HG03565 (cell line): ENCODE data around the gene ZSCAN16.
"Not testable (repeated sequence)": the region's sequence is repeated elsewhere in the genome, so short reads cannot be mapped to it uniquely, and the experiment has no call there.

ENCODE experiments used
- ATAC-seq: cut with Tn5 transposase; IDR thresholded peaks from one replicate; pipeline ENCODE4 v1.9.1; 2021; ENCODE audit warnings: mild to moderate bottlenecking, moderate library complexity; ENCODE audit not compliant: unreplicated experiment

Gene ZSCAN16

DNA sequence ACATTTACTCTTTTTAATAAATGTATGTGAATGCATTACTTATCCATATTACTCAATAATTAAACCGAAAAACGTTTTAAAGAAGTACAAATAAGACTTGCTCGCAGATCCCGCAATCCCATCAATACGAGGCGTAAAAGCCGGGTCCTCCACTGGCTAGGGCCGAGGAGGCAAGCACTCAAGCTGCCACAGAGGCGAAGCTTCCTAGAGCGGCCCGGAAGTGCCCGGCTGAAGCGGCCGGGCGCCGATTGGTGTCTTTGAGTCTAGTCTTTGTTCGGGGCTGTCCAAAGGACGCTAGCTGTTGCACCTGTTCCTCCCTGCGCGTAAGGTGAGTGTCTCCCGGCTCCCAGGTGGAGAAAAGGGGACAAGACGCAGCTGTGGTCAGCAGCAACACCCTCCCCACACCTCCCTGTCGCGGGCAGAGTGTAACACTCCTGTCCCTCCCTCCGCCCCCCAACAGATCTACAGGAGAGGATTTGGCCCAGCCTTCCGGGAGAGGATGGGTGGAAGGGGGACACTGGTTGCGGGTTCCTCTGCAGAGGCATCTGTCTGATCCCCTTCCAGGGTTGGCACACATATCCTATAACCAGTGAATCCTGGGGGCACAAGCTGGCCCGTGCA is at the start of gene ZSCAN16:
ZSCAN16 (plus strand) TSS at position 260 of the 621 bp plus-strand sequence. CDS start 835 bp downstream, outside the sequence.
- peak; percentile 96 for ATAC-seq

DNA sequence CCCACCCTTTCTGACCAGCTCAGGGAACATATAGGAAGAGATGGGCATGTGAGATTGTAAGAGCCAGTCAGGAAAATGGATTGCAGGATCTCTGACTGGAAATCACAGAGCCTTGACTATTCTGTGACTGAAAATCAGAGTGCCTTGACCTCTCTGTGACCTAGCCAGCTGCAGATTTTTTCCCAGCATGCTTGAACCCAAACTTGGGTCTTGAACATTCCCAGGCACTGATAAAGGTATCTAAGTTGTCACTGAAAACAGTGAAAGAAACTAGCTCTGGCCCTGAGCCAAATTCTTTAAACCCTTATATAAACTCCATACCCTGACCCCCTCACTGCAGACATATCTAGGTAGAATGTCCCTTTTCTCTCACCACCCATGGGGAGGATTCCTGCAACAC is 46.4 kb upstream of the ZSCAN16 start:
- no peak for ATAC-seq

DNA sequence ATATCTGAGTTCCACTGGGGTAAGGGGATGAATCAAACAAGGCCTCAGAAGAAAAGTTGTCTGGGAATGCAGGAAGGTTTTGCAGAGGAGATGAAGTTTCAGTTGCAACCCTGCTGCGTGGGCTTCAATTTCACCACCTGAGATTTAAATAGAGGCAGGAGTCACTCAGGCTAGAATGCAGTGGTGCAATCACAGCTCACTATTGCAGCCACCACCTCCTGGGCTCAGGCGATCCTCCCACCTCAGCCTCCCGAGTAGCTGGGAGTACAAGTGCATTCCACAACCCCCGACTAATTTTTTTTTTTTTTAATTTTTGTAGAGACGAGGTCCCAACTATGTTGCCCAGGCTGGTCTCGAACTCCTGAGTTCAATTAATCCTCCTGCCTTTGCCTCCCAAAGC is 45.6 kb upstream of the ZSCAN16 start:
- ATAC-seq, result no peak

DNA sequence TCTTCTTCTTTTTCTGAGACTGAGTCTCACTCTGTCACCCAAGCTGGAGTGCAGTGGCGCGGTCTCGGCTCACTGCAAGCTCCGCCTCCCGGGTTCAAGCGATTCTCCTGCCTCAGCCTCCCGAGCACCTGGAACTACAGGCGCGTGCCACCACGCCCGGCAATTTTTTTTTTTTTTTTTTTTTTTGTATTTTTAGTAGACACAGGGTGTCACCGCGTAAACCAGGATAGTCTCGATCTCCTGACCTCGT is 44.1 kb upstream of the ZSCAN16 start, which contains the start of gene ZNF165:
ZNF165 (plus strand) TSS at position 188 of the 250 bp plus-strand sequence. CDS start 4,913 bp downstream, outside the sequence.
- not testable (repeated sequence) for ATAC-seq

DNA sequence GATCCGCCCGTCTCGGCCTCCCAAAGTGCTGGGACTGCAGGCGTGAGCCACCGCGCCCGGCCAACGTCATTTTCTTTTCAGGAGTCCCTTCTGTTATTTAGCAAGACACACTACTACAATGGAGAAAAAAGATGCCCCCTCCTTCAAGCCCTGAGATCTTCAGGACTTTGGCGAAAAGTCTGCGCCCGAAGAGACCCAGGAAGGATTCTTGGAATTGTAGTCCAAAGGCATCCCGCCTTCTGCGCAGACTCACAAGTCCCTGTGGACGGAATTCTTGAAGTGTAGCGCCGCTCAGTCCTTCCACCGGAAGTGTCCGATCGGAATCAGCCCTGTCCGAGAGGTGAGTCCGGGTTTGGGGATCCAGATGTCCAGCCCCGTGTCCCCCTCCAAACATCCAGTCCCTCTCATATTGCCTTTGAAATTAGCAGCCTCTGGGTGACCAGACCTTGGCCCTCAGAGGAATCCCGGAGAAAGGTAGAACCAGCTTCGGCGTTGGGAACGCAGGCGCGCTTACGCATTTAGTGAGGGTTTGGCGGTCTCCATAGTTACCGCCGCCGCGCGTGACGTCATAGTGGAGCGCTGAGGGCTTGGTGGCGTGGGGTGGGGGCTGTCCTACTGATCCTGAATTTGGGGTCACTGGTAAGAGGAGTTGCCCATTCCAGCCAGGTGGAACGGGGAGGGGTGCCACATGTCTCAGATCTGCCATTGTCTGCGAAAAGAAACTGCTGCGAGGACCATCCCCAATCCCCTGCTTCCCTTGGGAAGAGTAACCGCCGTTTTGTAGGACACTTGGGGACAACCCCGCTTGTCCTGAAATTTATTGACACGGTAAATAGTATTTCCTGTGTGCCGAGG is 43.6 kb upstream of the ZSCAN16 start:
- peak; percentile 50 for ATAC-seq

DNA sequence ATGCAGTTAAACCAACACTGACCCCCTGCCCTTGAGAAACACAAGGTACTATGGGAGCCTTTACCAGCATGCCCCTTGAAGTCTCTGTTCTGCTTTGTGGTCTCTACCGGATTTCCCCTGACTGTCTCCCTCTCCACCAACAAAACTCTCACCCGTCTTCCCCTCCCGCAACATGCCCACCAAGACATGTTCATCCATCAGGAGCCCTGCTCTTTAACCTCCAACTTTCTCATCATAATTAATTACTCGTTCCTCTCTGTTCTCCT is 43.0 kb upstream of the ZSCAN16 start:
- ATAC-seq, result peak; percentile 36

DNA sequence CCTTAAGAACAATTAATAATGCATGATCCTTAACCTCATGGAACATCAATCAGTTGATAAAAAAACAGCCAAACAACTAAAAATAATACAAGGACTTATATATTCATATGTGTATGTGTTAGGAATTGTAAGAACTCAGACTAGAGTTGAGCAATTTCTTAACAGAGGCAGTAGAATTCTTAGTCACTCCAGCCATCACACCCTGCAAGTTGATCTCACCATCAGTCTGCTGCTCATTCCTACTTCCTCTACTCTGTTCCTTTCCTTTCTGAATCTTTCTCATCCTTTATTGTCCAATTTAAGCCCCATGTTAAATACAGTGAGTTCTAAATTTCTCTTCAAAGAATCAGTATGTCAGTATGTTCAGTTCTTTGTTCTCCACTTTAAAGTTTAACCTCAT is 41.5 kb upstream of the ZSCAN16 start:
- no peak for ATAC-seq

DNA sequence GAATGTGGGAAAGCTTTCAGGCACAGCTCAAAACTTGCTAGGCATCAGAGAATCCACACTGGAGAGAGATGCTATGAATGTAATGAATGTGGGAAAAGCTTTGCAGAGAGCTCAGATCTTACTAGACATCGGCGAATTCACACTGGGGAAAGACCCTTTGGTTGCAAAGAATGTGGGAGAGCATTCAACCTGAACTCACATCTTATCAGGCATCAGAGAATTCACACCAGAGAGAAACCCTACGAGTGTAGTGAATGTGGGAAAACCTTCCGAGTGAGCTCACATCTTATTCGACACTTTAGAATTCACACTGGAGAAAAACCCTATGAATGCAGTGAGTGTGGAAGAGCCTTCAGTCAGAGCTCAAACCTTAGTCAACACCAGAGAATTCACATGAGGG is 35.4 kb upstream of the ZSCAN16 start:
- no peak for ATAC-seq

DNA sequence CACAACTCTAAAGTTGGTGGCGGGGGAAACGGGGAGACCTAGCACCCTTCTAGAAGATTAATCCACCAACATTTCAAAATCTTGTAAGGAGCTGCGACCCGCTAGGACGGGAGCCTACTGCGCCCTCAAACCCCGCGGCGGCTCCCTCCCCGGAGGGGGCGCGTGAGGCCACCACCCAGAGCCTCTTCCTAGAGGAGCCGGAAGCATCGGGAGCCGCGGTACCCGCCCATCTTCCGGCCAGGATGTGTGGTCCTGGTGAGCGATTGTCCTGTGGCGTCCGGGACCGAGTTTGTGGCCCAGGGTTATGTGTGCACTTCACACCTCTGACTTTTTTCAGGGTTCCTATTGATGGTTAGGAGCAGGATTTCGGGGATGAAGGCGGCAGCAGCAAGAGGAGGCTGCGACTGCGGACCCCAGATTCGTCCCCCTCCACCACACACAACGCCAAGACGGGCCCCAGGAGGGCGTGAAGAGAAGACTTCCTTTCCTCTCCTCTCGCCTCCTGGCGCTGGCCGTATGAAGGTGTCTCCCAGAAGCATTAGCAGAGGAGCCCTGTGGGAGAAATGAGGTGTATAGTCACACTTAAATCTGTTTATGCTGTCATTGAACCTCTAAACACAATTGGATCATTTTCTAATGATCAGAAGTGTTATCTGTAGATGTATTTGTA is 33.4 kb upstream of the ZSCAN16 start:
- no peak for ATAC-seq

DNA sequence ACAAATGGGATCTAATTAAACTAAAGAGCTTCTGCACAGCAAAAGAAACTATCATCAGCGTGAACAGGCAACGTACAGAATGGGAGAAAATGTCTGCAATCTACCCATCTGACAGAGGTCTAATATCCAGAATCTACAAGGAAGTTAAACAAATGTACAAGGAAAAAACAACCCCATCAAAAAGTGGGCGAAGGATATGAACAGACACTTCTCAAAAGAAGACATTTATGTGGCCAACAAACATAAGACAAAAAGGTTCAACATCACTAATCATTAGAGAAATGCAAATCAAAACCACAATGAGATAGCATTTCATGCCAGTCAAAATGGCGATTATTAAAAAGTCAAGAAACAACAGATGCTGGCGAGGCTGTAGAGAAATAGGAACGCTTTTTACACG is 22.2 kb upstream of the ZSCAN16 start:
- not testable (repeated sequence) for ATAC-seq

DNA sequence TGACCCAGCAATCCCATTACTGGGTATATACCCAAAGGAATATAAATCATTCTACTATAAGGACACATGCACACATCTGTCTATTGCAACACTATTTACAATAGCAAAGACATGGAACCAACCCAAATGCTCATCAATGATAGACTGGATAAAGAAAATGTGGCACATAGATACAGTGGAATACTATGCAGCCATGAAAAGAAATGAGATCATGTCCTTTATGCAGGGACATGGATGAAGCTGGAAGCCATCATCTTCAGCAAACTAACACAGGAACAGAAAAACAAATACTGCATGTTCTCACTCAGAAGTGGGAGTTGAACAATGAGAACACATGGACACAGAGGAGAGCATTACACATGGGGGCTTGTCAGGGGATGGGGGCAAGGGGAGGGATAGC is 21.7 kb upstream of the ZSCAN16 start:
- ATAC-seq, result not testable (repeated sequence)

DNA sequence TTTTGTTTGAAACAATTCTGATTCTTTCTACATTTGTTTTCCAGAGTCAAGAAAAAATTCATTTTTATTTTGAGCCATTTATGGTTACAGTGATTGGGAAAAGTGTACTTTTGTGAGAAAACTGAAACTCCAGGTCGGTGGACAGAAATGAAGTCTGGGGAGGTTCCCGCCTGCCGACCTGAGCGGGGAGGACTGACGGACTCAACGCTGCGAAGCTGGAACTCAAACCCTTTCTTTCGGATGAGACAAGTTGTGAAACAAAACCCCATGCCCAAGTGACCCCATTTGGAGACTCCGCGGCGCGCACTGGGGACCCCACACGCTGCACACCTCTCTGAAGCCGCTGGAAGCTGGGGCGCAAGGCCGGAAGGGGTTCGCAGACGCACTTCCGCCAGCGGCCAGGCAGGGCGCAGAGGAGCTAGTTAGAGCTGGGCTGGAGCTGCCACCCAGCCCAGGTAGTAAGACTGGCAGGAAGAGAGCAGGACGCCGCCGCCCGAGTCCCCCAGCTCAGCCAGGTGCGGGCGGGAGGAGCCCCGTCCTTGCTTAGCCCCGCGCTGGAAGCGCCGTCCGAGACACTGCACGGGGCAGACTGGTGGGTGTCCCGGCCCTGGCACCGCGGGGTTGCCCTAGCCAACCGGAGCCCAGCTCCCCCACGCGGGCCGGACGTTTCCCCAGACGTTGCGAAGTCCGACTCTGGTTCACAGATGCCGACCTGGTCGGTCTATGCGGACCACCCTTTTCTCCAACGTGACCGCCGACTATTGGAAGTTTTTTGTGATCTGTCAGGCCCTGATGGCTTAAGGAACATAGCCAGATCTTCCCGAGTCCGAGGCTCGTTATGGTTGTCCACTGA is 19.8 kb upstream of the ZSCAN16 start:
- peak; percentile 98 for ATAC-seq

DNA sequence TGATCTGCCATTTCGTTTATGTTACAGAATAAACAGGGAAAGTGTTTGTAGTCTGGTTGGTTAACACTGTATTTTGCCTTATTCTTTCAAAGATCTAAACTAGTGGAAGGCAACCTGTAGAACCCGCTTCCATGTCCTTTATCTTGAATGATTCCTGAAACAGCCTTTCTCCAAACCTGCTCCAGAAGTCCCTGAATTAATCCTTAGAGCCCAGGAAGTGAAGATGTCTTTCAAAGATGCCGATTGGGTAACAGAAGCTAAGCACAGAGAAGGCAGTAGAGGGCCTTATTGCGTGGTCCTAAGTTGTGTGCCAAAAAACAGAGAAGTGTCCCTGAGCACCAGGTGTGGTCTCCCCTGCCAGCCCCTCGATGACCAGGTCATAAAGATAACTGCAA is 19.2 kb upstream of the ZSCAN16 start:
- no peak for ATAC-seq

DNA sequence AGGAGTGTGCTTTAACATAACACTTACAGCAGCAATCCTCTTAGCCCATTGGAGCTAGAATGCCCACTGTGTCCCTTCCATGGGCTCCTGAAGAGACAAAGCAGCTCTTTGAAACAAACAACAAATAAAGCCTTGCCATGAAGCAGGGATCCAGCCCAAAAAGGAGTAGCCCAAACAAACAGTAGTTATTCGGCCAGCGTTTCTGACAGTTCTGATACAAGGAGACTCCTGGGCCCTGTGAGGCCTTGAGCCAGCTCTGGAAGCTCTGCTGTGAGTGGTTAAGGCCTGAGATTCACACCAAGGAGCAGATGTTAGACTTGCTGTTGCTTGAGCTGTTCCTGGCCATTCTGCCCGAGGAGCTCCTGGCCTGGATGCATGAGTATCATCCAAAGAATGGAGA is 16.9 kb upstream of the ZSCAN16 start:
- ATAC-seq, result no peak

DNA sequence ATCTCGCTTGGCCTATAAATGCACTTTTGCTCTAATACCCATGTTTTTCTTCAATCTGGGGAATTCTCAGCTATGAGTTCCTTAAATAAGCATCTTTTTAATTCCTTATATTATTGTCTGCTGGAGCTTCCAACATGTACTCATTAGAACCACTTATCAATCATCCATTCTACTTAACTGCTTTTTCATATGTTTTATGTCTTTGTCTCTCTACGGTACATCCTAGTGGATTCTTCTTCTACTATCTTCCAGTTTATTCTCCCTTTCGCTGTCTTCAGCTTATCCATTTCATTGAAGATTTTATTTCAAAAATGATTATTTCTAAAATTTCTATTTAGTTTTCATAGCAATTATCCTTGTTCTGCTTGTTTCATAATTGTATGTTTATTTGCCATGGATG is 12.4 kb upstream of the ZSCAN16 start:
- ATAC-seq, result no peak

DNA sequence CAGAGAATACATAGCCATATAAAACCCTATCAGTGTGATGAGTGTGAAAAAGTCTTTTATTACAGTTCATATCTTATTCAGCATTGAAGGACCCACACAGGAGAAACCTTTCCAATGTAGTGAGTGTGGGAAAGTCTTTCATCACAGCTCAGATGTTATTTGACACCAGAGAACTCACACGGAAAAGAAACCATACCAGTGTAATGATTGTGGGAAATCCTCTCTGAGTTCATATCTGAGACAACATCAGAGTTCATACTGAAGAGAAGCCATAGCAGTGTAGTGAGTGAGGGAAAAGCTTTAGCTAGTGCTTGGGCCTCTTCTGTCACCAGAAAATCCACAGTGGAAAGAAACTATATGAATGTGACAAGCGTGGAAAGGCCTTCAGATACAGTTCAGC is 8.6 kb upstream of the ZSCAN16 start:
- ATAC-seq, result no peak

DNA sequence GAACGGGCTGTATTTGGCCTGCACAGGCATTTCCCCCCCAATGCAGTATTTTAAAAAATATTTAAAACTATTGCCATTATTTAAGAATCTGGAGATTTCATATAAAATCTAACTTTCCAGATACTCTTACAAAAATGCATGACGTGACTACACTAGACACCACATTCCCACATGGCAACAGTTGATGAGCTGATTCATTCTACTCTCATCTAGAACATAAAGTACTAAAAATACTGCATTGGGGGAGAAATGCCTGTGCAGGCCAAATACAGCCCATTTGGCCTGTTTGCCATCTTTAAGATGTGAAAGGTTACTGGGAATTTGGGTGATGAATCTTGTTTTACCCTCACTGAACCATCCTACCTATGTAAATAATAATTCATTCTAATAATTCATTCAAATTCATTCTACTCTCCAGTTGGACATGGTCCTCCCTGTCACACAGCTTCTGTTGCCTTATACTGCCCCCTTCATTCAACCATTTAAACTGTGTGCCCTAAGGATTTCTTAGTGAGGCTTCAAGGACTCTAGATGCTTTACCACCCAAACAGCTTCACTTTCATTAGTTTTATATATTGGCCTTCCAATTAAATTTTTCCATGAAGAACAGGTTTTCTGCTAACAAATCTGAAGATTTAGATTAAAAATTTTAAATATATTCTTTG is 6.9 kb upstream of the ZSCAN16 start:
- no peak for ATAC-seq

DNA sequence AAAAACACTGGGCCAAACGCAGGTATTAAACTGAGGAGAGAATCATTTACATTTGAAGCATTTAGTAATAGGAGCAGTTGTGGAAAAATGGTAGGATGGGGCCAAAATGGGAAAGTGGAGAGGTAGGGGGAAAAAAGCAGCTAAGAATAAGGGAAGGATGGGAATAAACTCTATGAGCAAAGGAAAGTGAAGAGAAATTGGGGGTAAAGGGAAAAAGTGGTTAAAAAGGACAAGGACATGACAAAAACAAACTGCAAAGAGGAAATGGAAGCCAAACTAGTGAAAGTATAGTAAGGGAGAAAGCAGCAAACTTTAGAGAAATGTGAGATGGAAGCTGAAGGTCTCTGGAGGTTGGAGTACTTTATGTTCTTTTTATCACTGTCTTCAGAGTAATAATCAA is 6.2 kb upstream of the ZSCAN16 start:
- no peak for ATAC-seq

DNA sequence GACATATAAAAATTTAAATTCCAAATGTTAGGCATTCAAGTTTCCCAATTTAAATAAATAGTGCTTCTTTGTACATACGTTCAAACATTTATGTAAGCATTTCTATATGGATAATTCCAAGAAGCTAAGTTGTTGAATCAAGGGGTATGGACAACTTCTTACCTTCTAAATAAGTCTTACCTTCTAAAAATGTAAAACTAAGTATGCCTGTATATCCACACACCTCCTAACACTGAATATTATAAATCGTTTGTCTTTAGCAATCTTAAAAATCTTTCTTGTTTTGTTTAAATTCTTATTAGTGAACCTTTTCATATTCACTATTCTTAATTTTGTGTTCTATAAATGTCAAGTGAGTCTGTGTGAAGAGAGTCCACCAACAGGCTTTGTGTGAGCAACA is 2.5 kb upstream of the ZSCAN16 start:
- no peak for ATAC-seq

DNA sequence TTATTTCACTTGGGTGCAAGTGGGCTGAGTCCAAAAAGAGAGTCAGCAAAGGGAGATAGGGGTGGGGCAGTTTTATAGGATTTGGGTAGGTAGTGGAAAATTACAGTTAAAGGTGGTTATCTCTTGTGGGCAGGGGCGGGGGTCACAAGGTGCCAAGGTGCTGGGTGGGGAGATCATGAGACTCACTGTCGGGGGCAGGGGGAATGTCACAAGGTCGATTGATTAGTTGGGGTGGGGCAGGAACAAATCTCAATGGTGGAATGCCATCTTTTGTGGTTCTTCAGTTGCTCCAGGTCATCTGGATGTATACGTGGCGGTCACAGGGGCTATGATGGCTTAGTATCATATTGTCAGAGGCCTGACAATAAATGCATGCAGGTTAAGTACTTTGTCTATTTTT is 2.1 kb upstream of the ZSCAN16 start:
- not testable (repeated sequence) for ATAC-seq

DNA sequence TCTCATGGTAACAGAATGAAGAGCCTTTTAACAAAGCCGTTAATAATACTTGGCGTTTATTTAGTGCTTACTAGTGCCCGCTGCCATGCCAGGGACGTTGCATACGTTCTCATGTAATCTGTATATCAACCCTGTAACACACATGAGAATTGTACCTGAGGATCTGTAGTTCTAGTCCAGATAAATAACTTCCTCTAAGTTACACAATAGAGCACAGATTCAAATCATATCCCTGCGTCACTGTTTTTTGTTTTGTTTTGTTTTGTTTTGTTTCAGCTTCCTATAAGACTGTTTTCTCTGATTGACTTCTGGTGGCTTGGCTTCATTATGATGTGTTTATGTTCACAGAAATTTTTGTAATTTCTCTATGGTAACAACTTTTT is 553 bp downstream of the ZSCAN16 start:
- peak; percentile 7 for ATAC-seq
